K562 (cell line): Measurements from ENCODE around the gene AHNAK. TPM values are rescaled to one million over a fixed set of nuclear protein-coding genes. Genes with fewer than 3 reads are reported as not detected.

ENCODE experiments used
- BHLHE40 ChIP-seq: IDR thresholded peaks from 2 replicates; pipeline ENCODE4 v1.6.1; 2011; ENCODE audit warnings: low read length, improper control_type of control experiment
- CTCFL ChIP-seq: IDR thresholded peaks from 2 replicates; pipeline ENCODE4 v1.6.1; 2011; ENCODE audit warnings: borderline replicate concordance, low read depth, mild to moderate bottlenecking, moderate library complexity, low read length; ENCODE audit not compliant: insufficient read depth, poor library complexity, severe bottlenecking
- HDGF ChIP-seq: fragments of 450-650 bp; IDR thresholded peaks from 2 replicates; pipeline ENCODE4 v1.6.1; 2016
- JUND ChIP-seq, 2 experiments: IDR thresholded peaks; 2 replicates in 1 of 2; 3 replicates in 1 of 2; pipeline ENCODE4 v1.6.1; 2011; ENCODE audit warnings: borderline replicate concordance in 2 of 2, low read depth in 2 of 2, low read length in 2 of 2, improper control_type of control experiment in 1 of 2, missing biosample characterization in 1 of 2, missing genetic modification characterization in 1 of 2, missing genetic modification reagents in 1 of 2
- KLF16 ChIP-seq: IDR thresholded peaks from 2 replicates; pipeline ENCODE4 v1.6.1; 2016; ENCODE audit warnings: antibody characterized with exemption
- MNT ChIP-seq, 2 experiments: fragments of 450-650 bp; conservative IDR thresholded peaks; 2 replicates each; pipeline ENCODE4 v1.6.1; 2017; ENCODE audit warnings: mild to moderate bottlenecking in 2 of 2, moderate library complexity in 2 of 2
- MXI1 ChIP-seq: IDR thresholded peaks from 2 replicates; pipeline ENCODE4 v1.6.1; 2011; ENCODE audit warnings: low read depth, mild to moderate bottlenecking, improper control_type of control experiment, low read length
- POLR2G ChIP-seq: fragments of 200-400 bp; formaldehyde crosslinking; IDR thresholded peaks from 2 replicates; pipeline ENCODE4 v1.6.1; 2017; ENCODE audit warnings: low read depth, mild to moderate bottlenecking, antibody characterized with exemption, low read length, moderate library complexity
- RAD21 ChIP-seq, 2 experiments: fragments of 250-450 bp in 1 of 2; fragments of 450-650 bp in 1 of 2; sonication (Bioruptor Pico) in 1 of 2; formaldehyde crosslinking in 1 of 2; IDR thresholded peaks in 1 of 2; conservative IDR thresholded peaks in 1 of 2; 2 replicates each; pipeline versions ENCODE4 v1.4.0 to v1.8.0; 2020 to 2022; ENCODE audit warnings: mild to moderate bottlenecking in 2 of 2, moderate library complexity in 1 of 2
- RCOR1 ChIP-seq, 2 experiments: IDR thresholded peaks; 2 replicates each; pipeline ENCODE4 v1.6.1; 2012; ENCODE audit warnings: low read depth in 2 of 2, low read length in 2 of 2, borderline replicate concordance in 1 of 2, improper control_type of control experiment in 1 of 2
- SMC3 ChIP-seq: conservative IDR thresholded peaks from 2 replicates; pipeline ENCODE4 v1.6.1; 2011; ENCODE audit warnings: low read depth, low read length, improper control_type of control experiment; ENCODE audit not compliant: insufficient read depth
- SOX6 ChIP-seq: fragments of 450-650 bp; IDR thresholded peaks from 2 replicates; pipeline ENCODE4 v1.6.1; 2014; ENCODE audit warnings: mild to moderate bottlenecking
- SPI1 ChIP-seq: IDR thresholded peaks from 2 replicates; pipeline ENCODE4 v1.6.1; 2011; ENCODE audit warnings: low read depth, low read length, control low read depth, borderline replicate concordance
- SREBF1 ChIP-seq: fragments of 150-350 bp; IDR thresholded peaks from 2 replicates; pipeline ENCODE4 v1.6.1; 2014; ENCODE audit warnings: antibody characterized with exemption, low read depth, low read length, borderline replicate concordance
- TAF15 ChIP-seq: fragments of 200-400 bp; formaldehyde crosslinking; IDR thresholded peaks from 2 replicates; pipeline ENCODE4 v1.6.1; 2017; ENCODE audit warnings: mild to moderate bottlenecking, low read depth, low read length, moderate library complexity
- TEAD1 ChIP-seq, 2 experiments: fragments of 450-650 bp in 1 of 2; sonication (generic) in 1 of 2; formaldehyde crosslinking; IDR thresholded peaks; 2 replicates each; pipeline versions ENCODE4 v1.4.0 to v1.8.0; 2020 to 2022; ENCODE audit warnings: mild to moderate bottlenecking in 2 of 2, missing genetic modification reagents in 1 of 2
- THAP12 ChIP-seq: fragments of 250-450 bp; sonication (Bioruptor Pico); IDR thresholded peaks from 2 replicates; pipeline ENCODE4 v1.9.0; 2021; ENCODE audit warnings: mild to moderate bottlenecking, inconsistent platforms
- USF1 ChIP-seq: sonication (generic); formaldehyde crosslinking; IDR thresholded peaks from 2 replicates; pipeline ENCODE4 v1.9.0; 2022; ENCODE audit warnings: mild to moderate bottlenecking, missing genetic modification reagents
- WHSC1 ChIP-seq: IDR thresholded peaks from one replicate; pipeline ENCODE4 v1.6.1; 2012; ENCODE audit warnings: low read length, control low read depth, inconsistent platforms
- ZNF140 ChIP-seq: fragments of 250-450 bp; sonication (Bioruptor Pico); IDR thresholded peaks from 2 replicates; pipeline ENCODE4 v1.8.0; 2021; ENCODE audit warnings: moderate library complexity, mild to moderate bottlenecking, inconsistent platforms
- ZNF77 ChIP-seq: fragments of 250-450 bp; sonication (Bioruptor Pico); IDR thresholded peaks from 2 replicates; pipeline ENCODE4 v1.5.0; 2020
- polyA plus RNA-seq, 8 experiments: library from polyadenylated mRNA; depleted of rRNA in 4 of 8; stranded (reverse) in 5 of 8; unstranded in 3 of 8; fragments of >200 nt; fragmentation: Nextera tagmentation in 2 of 8; fragmentation: Illumina TruSeq in 1 of 8; extraction: Ambion mirVana in 2 of 8; extraction: Trizol in 1 of 8; gene quantifications; 2 replicates each; pipeline versions ENCODE4 v1.2.1 to v1.2.3, GENCODE V29; 2011 to 2014; ENCODE audit warnings: inconsistent platforms in 1 of 8, missing spikeins in 1 of 8
- total RNA-seq, 7 experiments: library from RNA; depleted of rRNA in 6 of 7; stranded (reverse); fragments of >200 nt in 6 of 7; fragmentation: Illumina TruSeq in 2 of 7; extraction: Trizol in 2 of 7; gene quantifications; 2 replicates each; pipeline versions ENCODE4 v1.2.1 to v1.2.3, GENCODE V29; 2011 to 2021; ENCODE audit warnings: low replicate concordance in 1 of 7

The AHNAK gene
- total and polyA plus RNA-seq, 9 of the 15 experiments (the other 6 are each of a cell fraction or from before 2014, with no cell fraction given): 1.5 to 89.7 (median 45.0) TPM

GRCh38 chr11:62593434-62594044 is 46.9 kb upstream of the AHNAK start (continued):
- TF ChIP-seq MNT (conservative IDR thresholded peaks at IDR 0.05) (peak; percentile 26 to 67; a peak in 3 of 4 replicates), SREBF1 (no peak), USF1 (peak; percentile 27; the same call in 1 of the 2 replicates), TAF15 (no peak), SPI1 (peak; percentile 50; the same call in 1 of the 2 replicates), ZNF77 (CRISPR knock-in tag) (no peak), MXI1 (peak; percentile 59; the same call in 1 of the 2 replicates), RAD21 (CRISPR knock-in tag; conservative IDR thresholded peaks at IDR 0.05 in 1 of 2, IDR thresholded peaks at IDR 0.05 in 1 of 2) (peak; percentile 64 to 76), CTCFL (peak; percentile 67), ZNF140 (no peak), THAP12 (0 out of 2 replicates have a peak, but pooled peaks have one; percentile 36), BHLHE40 (peak; percentile 31), RCOR1 (IDR thresholded peaks at IDR 0.05; ENCODE audit: borderline replicate concordance in 1 of 2, low read depth in 2 of 2, low read length in 2 of 2) (peak in 1 of 2 experiments; percentile 48; a peak in 1 of 4 replicates), TEAD1 (CRISPR knock-in tag; IDR thresholded peaks at IDR 0.05) (peak in 1 of 2 experiments; percentile 61; a peak in 1 of 4 replicates), JUND (IDR thresholded peaks at IDR 0.05; ENCODE audit: borderline replicate concordance, low read depth, low read length) (peak; percentile 53), JUND (tag; IDR thresholded peaks at IDR 0.05; ENCODE audit: borderline replicate concordance, low read depth, low read length) (no peak), HDGF (peak; percentile 77; the same call in 1 of the 2 replicates), WHSC1 (no peak), KLF16 (no peak), SOX6 (no peak), SMC3 (peak; percentile 81), POLR2G (peak; percentile 30; the same call in 1 of the 2 replicates)
